Type B pancreatic cell (in vitro differentiated cells): ENCODE results near the gene MAPK8IP2. TPM values are rescaled to one million over a fixed set of nuclear protein-coding genes. Genes with fewer than 3 reads are reported as not detected.

Experiments used
- DNase-seq: peaks from one replicate; pipeline ENCODE4 v3.0.0; 2021; ENCODE audit warnings: mixed read lengths; ENCODE audit not compliant: unreplicated experiment; ENCODE audit errors: extremely low spot score
- H3K27ac Mint-ChIP-seq: 2 replicates; pipeline ENCODE4 v1.8.0; 2021; ENCODE audit warnings: mild to moderate bottlenecking, mixed read lengths
- H3K27me3 Mint-ChIP-seq: 2 replicates; pipeline ENCODE4 v1.8.0; 2021; ENCODE audit warnings: mixed read lengths
- H3K36me3 Mint-ChIP-seq: 2 replicates; pipeline ENCODE4 v1.8.0; 2021; ENCODE audit warnings: mixed read lengths
- H3K4me1 Mint-ChIP-seq: one replicate; pipeline ENCODE4 v1.8.0; 2021; ENCODE audit warnings: mixed read lengths; ENCODE audit not compliant: unreplicated experiment
- H3K4me3 Mint-ChIP-seq: 2 replicates; pipeline ENCODE4 v1.8.0; 2021; ENCODE audit warnings: mild to moderate bottlenecking, mixed read lengths
- H3K9me3 Mint-ChIP-seq: 2 replicates; pipeline ENCODE4 v1.8.0; 2021; ENCODE audit warnings: mixed read lengths
- total RNA-seq: library from RNA; stranded (reverse); gene quantifications from 2 replicates; pipeline ENCODE4 v1.2.1, GENCODE V29; 2021; ENCODE audit warnings: low replicate concordance
- TF ChIP-seq, protein P1 (sequence below): fragments of 200-600 bp; sonication (generic); conservative IDR thresholded peaks from 2 replicates; pipeline ENCODE4 v1.5.0; 2021; ENCODE audit warnings: antibody characterized with exemption, mild to moderate bottlenecking

Gene MAPK8IP2
- total RNA-seq, 1 donor from 2014 or later: 16.5 TPM

DNA sequence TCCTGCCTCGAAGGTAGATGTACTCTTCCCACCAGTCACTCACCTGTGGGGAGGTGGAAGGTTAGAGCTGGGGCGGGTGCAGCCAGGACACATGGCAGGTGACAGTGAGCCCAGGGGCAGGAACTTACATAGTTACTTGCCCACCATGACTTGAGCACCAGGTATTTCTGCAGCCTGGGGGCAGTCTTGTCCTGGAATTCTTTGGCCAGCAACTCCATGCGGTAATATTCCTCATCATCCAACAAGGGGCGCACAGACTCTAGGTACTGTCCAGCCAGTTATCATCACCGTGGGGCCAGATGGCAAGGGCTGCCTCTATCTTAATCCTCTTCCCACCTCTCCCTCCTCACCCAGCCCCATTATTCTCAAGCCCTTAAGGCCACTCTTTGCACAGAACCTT lies 24.5 kb upstream of the MAPK8IP2 start:
- Mint-ChIP-seq H3K27ac (no peak overlapping the region), H3K4me3 (no peak overlapping the region)

DNA sequence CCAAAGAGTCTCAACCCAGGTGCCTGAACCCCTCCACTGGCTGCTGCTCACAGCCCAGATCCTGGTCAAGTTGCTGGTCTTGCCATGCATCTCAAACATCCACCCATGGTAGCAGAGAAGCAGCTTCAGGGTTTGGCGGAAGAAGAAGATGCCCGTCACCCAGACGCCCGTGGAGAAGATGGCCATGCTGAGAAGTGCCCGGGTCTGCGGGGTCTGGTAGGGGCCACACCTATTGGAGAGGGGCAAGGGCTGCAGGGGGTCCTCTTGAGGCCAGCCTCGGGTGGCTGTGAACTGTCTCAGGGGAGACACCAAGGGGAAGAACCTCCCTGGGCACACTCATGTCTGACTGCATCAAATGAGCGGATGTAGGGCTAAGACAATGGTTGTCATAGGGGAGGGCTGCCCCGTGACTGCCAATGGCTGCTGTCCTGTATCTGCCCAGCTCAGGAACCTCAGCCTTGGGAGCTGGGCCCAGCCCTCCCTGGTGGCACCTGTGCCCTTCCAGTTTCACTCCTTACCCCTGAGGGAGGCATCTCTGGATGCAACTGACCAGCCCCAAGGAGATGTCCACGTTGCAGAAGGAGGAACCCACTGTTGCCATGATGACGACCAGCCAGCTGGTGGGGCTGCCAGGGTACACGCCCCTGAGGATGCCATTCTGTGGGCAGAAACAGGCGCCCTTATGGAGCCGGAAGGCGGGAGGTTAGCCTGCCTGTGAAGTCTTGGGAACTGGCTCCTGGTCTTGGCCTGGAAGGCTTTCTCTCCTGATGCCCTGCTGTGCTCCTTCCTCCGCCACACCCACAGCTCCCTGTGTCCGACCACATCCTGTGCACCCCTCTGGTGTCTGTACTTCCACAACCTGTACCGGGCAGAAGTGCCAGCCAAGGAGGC lies 23.5 kb upstream of the MAPK8IP2 start:
- Mint-ChIP-seq H3K9me3 (no peaks in the 10 kb centered on the region), H3K36me3 (peaks cover 3% of the 10 kb centered on the region), H3K27me3 (no peaks in the 10 kb centered on the region), H3K4me3 (no peak overlapping the region), H3K4me1 (no peaks in the 10 kb centered on the region), H3K27ac (no peak overlapping the region)
- TF ChIP-seq, protein P1, sequence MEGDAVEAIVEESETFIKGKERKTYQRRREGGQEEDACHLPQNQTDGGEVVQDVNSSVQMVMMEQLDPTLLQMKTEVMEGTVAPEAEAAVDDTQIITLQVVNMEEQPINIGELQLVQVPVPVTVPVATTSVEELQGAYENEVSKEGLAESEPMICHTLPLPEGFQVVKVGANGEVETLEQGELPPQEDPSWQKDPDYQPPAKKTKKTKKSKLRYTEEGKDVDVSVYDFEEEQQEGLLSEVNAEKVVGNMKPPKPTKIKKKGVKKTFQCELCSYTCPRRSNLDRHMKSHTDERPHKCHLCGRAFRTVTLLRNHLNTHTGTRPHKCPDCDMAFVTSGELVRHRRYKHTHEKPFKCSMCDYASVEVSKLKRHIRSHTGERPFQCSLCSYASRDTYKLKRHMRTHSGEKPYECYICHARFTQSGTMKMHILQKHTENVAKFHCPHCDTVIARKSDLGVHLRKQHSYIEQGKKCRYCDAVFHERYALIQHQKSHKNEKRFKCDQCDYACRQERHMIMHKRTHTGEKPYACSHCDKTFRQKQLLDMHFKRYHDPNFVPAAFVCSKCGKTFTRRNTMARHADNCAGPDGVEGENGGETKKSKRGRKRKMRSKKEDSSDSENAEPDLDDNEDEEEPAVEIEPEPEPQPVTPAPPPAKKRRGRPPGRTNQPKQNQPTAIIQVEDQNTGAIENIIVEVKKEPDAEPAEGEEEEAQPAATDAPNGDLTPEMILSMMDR: no peak
- DNase-seq: no peak

More for the DNA sequence above, 24.5 kb upstream of the MAPK8IP2 start:
- Mint-ChIP-seq H3K36me3 (peaks cover 3% of the 10 kb centered on the region), H3K4me1 (no peaks in the 10 kb centered on the region), H3K27me3 (no peaks in the 10 kb centered on the region), H3K9me3 (no peaks in the 10 kb centered on the region)
- TF ChIP-seq, protein P1: peak; percentile 59
- no peak for DNase-seq

DNA sequence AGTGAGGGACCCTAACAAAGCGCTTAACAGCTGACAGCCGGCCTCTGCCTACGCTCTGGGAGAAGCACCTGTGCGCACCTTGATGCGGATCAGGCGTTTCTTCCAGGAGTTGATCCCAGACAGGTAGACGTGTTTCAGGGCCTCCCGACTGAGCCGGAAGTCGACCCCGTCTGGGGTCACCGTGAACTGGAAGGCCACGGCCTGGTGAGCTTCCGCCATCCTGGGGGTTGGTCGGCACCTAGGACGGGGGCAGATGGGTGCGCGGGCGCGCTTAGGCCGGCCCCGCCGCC lies 23.0 kb upstream of the MAPK8IP2 start:
- Mint-ChIP-seq H3K4me1 (no peaks in the 10 kb centered on the region), H3K9me3 (no peaks in the 10 kb centered on the region), H3K27ac (no peak overlapping the region), H3K4me3 (no peak overlapping the region), H3K36me3 (peaks cover 3% of the 10 kb centered on the region), H3K27me3 (no peaks in the 10 kb centered on the region)
- TF ChIP-seq, protein P1: no peak
- no peak for DNase-seq

DNA sequence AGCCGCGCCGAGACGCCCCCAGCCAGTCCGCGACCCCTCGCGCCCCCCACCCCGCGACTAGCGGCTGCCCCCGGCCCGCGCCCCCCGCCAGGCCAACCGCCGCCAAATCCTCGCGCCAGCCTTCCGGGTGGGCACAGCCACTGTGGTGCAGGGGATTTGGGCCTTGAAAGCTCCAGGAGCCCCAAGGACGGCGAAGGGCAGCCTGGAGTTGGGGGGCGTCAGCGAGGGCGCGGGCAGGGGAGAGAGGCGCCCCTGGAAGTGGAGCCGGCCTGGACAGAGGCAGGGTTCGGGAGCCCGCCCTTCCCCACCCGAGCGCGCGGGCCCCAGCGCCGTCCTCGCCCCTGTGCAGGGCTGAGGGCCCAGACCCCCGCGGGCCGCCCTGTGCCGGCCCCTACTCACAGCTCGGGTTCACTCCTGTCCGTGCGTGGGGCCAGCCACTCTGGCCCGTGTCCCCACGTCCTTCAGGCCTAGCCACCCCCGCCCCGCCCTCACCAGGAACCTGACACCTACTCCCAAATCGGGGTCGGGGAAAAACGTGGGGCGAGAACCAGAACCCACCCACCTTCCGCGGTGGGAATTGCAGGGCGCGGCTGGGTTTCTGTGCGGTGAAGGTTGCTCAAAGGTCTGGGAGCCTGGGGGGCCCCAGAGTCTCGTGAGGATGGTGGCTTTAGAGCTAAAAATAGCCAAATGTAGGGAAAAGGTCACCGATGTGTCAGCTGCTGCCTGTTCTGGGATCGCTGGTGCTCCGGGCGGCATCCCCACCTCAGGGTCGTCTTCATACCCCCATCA lies 22.4 kb upstream of the MAPK8IP2 start, which contains the start of gene CPT1B:
CPT1B (minus strand) TSS at position 441 of the 789 bp plus-strand sequence. CDS start 512 bp downstream, outside the sequence.
- no peak for DNase-seq
- no peak within 1 kb of the TSS for H3K4me3 Mint-ChIP-seq
- H3K27ac Mint-ChIP-seq: no peak within 1 kb of the TSS
- H3K9me3 Mint-ChIP-seq: no peaks in the 10 kb centered on the region
- H3K4me1 Mint-ChIP-seq: peaks cover under 1% of the 10 kb centered on the region
- TF ChIP-seq, protein P1: no peak
- H3K36me3 Mint-ChIP-seq: peaks cover 3% of the 10 kb centered on the region
- no peaks in the 10 kb centered on the region for H3K27me3 Mint-ChIP-seq

DNA sequence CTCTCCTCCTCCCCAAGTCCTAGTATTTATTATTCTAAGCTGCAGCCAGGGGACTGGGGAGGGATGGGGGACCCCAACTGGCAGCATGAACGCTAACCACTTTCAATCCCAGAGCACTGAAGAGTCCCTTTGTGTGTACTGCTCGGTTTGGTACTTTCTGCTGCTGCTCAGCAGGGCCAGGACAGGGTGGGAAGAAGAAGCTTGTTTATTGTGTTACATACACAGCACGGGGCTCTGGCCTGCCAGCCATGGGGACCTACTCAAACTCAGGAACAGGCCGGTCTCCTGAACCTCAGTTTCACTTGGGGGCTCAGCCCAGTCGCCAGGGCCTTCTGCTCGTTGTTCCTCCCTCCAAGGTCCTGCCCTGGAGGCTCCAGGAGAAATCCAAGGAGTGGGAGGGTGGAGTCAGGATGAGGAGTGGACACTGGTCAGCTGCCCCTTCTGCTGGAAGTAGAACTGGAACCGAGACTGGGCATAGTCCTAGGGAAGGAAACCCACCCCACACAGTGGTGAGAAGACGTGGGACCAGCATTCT lies 21.8 kb upstream of the MAPK8IP2 start:
- no peaks in the 10 kb centered on the region for H3K27me3 Mint-ChIP-seq
- no peak overlapping the region for H3K4me3 Mint-ChIP-seq
- H3K9me3 Mint-ChIP-seq: no peaks in the 10 kb centered on the region
- peaks cover 3% of the 10 kb centered on the region for H3K36me3 Mint-ChIP-seq
- no peak overlapping the region for H3K27ac Mint-ChIP-seq
- peaks cover 6% of the 10 kb centered on the region for H3K4me1 Mint-ChIP-seq
- TF ChIP-seq, protein P1: no peak
- DNase-seq: no peak
